Right atrium auricular region (tissue), 2 donors: ENCODE data around the gene FBLN2. TPM values are rescaled to one million over a fixed set of nuclear protein-coding genes. Genes with fewer than 3 reads are reported as not detected.

Source experiments
- DNase-seq: peaks from one replicate; pipeline ENCODE4 v3.0.0-alpha.2; 2019; ENCODE audit warnings: low spot score
- H3K27ac ChIP-seq, 2 donors: fragments of 200-600 bp; sonication (generic); 1 replicate in 1 of 2; 2 replicates in 1 of 2; pipeline ENCODE4 v1.5.1; 2016 to 2019
- H3K27me3 ChIP-seq, 2 donors: fragments of 200-600 bp; sonication (generic); one replicate each; pipeline versions ENCODE4 v1.5.1 to v1.6.0; 2017 to 2019
- H3K36me3 ChIP-seq: fragments of 200-600 bp; sonication (generic); one replicate; pipeline ENCODE4 v1.5.1; 2016
- H3K4me1 ChIP-seq, 2 donors: fragments of 200-600 bp; sonication (generic); one replicate each; pipeline versions ENCODE4 v1.5.1 to v1.6.0; 2017 to 2019
- H3K4me3 ChIP-seq, 2 donors: fragments of 200-600 bp; sonication (generic); 1 replicate in 1 of 2; 2 replicates in 1 of 2; pipeline ENCODE4 v1.5.1; 2017 to 2019; ENCODE audit warnings: mild to moderate bottlenecking in 1 of 2, moderate library complexity in 1 of 2
- H3K9me3 ChIP-seq, 2 donors: fragments of 200-600 bp; sonication (generic); one replicate each; pipeline ENCODE4 v1.5.1; 2019
- total RNA-seq, 2 donors: library from RNA; depleted of rRNA; stranded (reverse); fragments of >200 nt; gene quantifications; one replicate each; pipeline ENCODE4 v1.1.0, GENCODE V29; 2016
- TF ChIP-seq, protein P1 (sequence below), 2 donors: fragments of 200-600 bp; sonication (generic); IDR thresholded peaks; one replicate each; pipeline ENCODE4 v1.5.1; 2019; ENCODE audit warnings: antibody characterized with exemption in 2 of 2

Gene FBLN2
- total RNA-seq, 2 donors from 2014 or later: 122 to 185 TPM

GRCh38 chr3:13677272-13677671 is 128.3 kb downstream of the FBLN2 start:
- no peak for DNase-seq
- TF ChIP-seq, protein P1, sequence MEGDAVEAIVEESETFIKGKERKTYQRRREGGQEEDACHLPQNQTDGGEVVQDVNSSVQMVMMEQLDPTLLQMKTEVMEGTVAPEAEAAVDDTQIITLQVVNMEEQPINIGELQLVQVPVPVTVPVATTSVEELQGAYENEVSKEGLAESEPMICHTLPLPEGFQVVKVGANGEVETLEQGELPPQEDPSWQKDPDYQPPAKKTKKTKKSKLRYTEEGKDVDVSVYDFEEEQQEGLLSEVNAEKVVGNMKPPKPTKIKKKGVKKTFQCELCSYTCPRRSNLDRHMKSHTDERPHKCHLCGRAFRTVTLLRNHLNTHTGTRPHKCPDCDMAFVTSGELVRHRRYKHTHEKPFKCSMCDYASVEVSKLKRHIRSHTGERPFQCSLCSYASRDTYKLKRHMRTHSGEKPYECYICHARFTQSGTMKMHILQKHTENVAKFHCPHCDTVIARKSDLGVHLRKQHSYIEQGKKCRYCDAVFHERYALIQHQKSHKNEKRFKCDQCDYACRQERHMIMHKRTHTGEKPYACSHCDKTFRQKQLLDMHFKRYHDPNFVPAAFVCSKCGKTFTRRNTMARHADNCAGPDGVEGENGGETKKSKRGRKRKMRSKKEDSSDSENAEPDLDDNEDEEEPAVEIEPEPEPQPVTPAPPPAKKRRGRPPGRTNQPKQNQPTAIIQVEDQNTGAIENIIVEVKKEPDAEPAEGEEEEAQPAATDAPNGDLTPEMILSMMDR (IDR thresholded peaks at IDR 0.05): no peak
- H3K27me3 ChIP-seq: no peaks in the 10 kb centered on the region
- H3K27ac ChIP-seq: no peak overlapping the region
- no peaks in the 10 kb centered on the region for H3K36me3 ChIP-seq
- H3K9me3 ChIP-seq: no peaks in the 10 kb centered on the region
- H3K4me1 ChIP-seq: no peaks in the 10 kb centered on the region
- no peak overlapping the region for H3K4me3 ChIP-seq

GRCh38 chr3:13681931-13682330 is 133.0 kb downstream of the FBLN2 start:
- Histone ChIP-seq H3K9me3 (no peaks in the 10 kb centered on the region), H3K36me3 (no peaks in the 10 kb centered on the region), H3K4me3 (no peak overlapping the region), H3K4me1 (no peaks in the 10 kb centered on the region), H3K27ac (no peak overlapping the region), H3K27me3 (no peaks in the 10 kb centered on the region)
- TF ChIP-seq, protein P1 (IDR thresholded peaks at IDR 0.05): no peak
- DNase-seq: no peak

GRCh38 chr3:13682331-13683013 is 133.5 kb downstream of the FBLN2 start:
- DNase-seq: no peak
- Histone ChIP-seq H3K27me3 (no peaks in the 10 kb centered on the region), H3K27ac (no peak overlapping the region), H3K4me3 (no peak overlapping the region), H3K9me3 (no peaks in the 10 kb centered on the region), H3K4me1 (no peaks in the 10 kb centered on the region), H3K36me3 (no peaks in the 10 kb centered on the region)
- TF ChIP-seq, protein P1 (IDR thresholded peaks at IDR 0.05): no peak

GRCh38 chr3:13683288-13683687 is 134.4 kb downstream of the FBLN2 start:
- TF ChIP-seq, protein P1 (IDR thresholded peaks at IDR 0.05): no peak
- Histone ChIP-seq H3K27ac (no peak overlapping the region), H3K9me3 (no peaks in the 10 kb centered on the region), H3K27me3 (no peaks in the 10 kb centered on the region), H3K4me1 (no peaks in the 10 kb centered on the region), H3K36me3 (no peaks in the 10 kb centered on the region), H3K4me3 (no peak overlapping the region)
- no peak for DNase-seq

GRCh38 chr3:13683772-13684171 is 134.8 kb downstream of the FBLN2 start:
- TF ChIP-seq, protein P1 (IDR thresholded peaks at IDR 0.05): no peak
- no peaks in the 10 kb centered on the region for H3K4me1 ChIP-seq
- DNase-seq: no peak
- H3K9me3 ChIP-seq: no peaks in the 10 kb centered on the region
- no peaks in the 10 kb centered on the region for H3K27me3 ChIP-seq
- no peak overlapping the region for H3K27ac ChIP-seq
- H3K4me3 ChIP-seq: no peak overlapping the region
- H3K36me3 ChIP-seq: no peaks in the 10 kb centered on the region

GRCh38 chr3:13684350-13684749 is 135.4 kb downstream of the FBLN2 start:
- Histone ChIP-seq H3K9me3 (no peaks in the 10 kb centered on the region), H3K4me1 (no peaks in the 10 kb centered on the region), H3K36me3 (no peaks in the 10 kb centered on the region), H3K27ac (no peak overlapping the region), H3K4me3 (no peak overlapping the region), H3K27me3 (no peaks in the 10 kb centered on the region)
- TF ChIP-seq, protein P1 (IDR thresholded peaks at IDR 0.05): no peak
- DNase-seq: no peak
